Prostate gland (tissue), 2 donors: ENCODE data around the gene HOMEZ.
"Not testable (repeated sequence)": the region's sequence is repeated elsewhere in the genome, so short reads cannot be mapped to it uniquely, and the experiment has no call there.

ENCODE experiments used
- CTCF ChIP-seq, 4 experiments: fragments of 200-600 bp in 2 of 4; fragments of 450-650 bp in 2 of 4; sonication (generic) in 2 of 4; IDR thresholded peaks; 1 replicate in 3 of 4; 2 replicates in 1 of 4; pipeline ENCODE4 v1.5.1; 2016 to 2019; ENCODE audit warnings: antibody characterized with exemption in 4 of 4, mild to moderate bottlenecking in 2 of 4, moderate library complexity in 2 of 4
- POLR2A ChIP-seq: fragments of 450-650 bp; IDR thresholded peaks from one replicate; pipeline ENCODE4 v1.6.1; 2016; ENCODE audit warnings: antibody characterized with exemption, mild to moderate bottlenecking
- POLR2AphosphoS5 ChIP-seq: sonication (generic); formaldehyde crosslinking; IDR thresholded peaks from one replicate; pipeline ENCODE4 v1.6.1; 2017; ENCODE audit warnings: antibody characterized with exemption

- TF ChIP-seq CTCF (IDR thresholded peaks at IDR 0.05); POLR2AphosphoS5; POLR2A: not testable (repeated sequence)
Observed at GRCh38 chr14:23232241-23232808, 53.6 kb downstream of the HOMEZ start.
